Keratinocyte (primary cell): Measurements from ENCODE around the gene SPOCK1.

Experiments
- CTCF ChIP-seq, 3 experiments: IDR thresholded peaks in 1 of 3; conservative IDR thresholded peaks in 1 of 3; optimal IDR thresholded peaks in 1 of 3; 2 replicates in 2 of 3; 3 replicates in 1 of 3; pipeline versions ENCODE3 to v1.5.1; 2011; ENCODE audit warnings: low read length in 3 of 3, mild to moderate bottlenecking in 3 of 3, moderate library complexity in 2 of 3, control low read depth in 1 of 3, inconsistent platforms in 1 of 3; ENCODE audit not compliant: insufficient read depth in 2 of 3; ENCODE audit errors: extremely low read depth in 1 of 3
- EZH2 ChIP-seq: IDR thresholded peaks from one replicate; pipeline ENCODE4 v1.6.1; 2012; ENCODE audit warnings: inconsistent platforms, mild to moderate bottlenecking, low read length, moderate library complexity

DNA sequence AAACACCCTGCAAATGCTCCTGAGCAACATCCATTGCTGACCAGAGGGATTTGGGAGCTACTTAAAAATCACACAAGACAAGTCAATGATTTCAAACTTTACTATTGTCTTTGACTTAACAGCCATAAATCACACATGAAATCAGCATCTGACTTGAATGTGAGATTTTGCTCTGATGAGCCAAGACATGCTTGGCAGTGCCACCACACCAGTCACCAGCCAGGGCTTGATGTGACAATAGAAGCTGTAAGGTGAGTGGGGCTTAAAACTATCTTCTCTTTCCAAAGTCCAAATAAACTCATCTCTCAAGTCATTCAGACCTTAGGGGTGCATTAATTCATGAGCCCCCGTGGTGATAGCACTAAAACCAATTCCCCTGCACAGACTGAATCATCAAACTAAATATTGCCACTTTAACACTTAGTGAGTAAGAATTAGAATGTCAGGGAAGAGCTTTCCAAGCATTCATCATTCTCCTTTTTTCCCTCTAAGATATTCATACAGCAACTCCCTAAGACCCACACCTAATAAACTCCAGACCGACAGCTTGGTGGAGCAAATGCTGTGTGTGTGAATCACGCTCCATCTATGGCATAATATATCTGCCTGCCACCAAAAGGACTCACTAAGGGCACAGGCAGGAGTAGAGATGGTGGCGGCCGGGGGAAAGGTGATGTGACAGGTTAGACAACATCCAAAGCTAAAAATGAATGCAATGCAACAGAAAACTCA lies 119.4 kb downstream of the SPOCK1 start:
- TF ChIP-seq CTCF (optimal IDR thresholded peaks at IDR 0.05 in 1 of 3, IDR thresholded peaks at IDR 0.05 in 1 of 3, conservative IDR thresholded peaks at IDR 0.05 in 1 of 3; ENCODE audit: extremely low read depth in 1 of 3, insufficient read depth in 2 of 3, low read length in 3 of 3), result no peak
- TF ChIP-seq EZH2, result no peak
